Amniotic epithelial cell (primary cell): ENCODE measurements around the gene CTSE.

ENCODE experiments used
- DNase-seq: peaks from one replicate; pipeline ENCODE4 v3.0.0-alpha.2; 2010; ENCODE audit warnings: low read depth

Gene CTSE

GRCh38 chr1:205971082-205971481 is 52.6 kb downstream of the CTSE start:
- DNase-seq = no peak

GRCh38 chr1:205970486-205970885 is 53.2 kb downstream of the CTSE start:
- DNase-seq = no peak

- no peak for DNase-seq
These were observed 54.5 kb downstream of the CTSE start for GRCh38 chr1:205969229-205969628.

- peak; percentile 57 for DNase-seq
These were observed 56.0 kb downstream of the CTSE start for GRCh38 chr1:205967554-205968335.

- DNase-seq = peak; percentile 33
These were observed 58.4 kb downstream of the CTSE start for GRCh38 chr1:205965036-205965884.

- DNase-seq = peak; percentile 96
These were observed 60.1 kb downstream of the CTSE start for GRCh38 chr1:205963352-205964155.

GRCh38 chr1:205962821-205963221 is 60.9 kb downstream of the CTSE start:
- DNase-seq = peak; percentile 33

- peak; percentile 79 for DNase-seq
These were observed 61.5 kb downstream of the CTSE start for GRCh38 chr1:205961991-205962820.

- no peak for DNase-seq
These were observed 62.3 kb downstream of the CTSE start for GRCh38 chr1:205961405-205961804.

- DNase-seq = no peak
These were observed 63.9 kb downstream of the CTSE start for GRCh38 chr1:205959789-205960188.
